ENCODE data around the gene PIAS1. TPM values are rescaled to one million over a fixed set of nuclear protein-coding genes. Genes with fewer than 3 reads are reported as not detected.

Gene PIAS1
- total and polyA plus RNA-seq, 9 of the 15 experiments (the other 6 are each of a cell fraction or from before 2014, with no cell fraction given), result 18.0 to 59.1 (median 28.5) TPM

GRCh38 chr15:68057034-68057433, 2.9 kb downstream of the PIAS1 start:
- Histone ChIP-seq H4K20me1 (replicated peaks; ENCODE audit: control insufficient read depth, insufficient read depth, low read length) (peaks cover 7% of the 10 kb centered on the region; the same call in 1 of the 2 replicates), H3K4me3 (no peak overlapping the region), H3K4me1 (replicated peaks in 1 of 2; ENCODE audit: control insufficient read depth in 2 of 2, insufficient read depth in 2 of 2, low read length in 2 of 2) (peaks cover 6 to 19% of the 10 kb centered on the region in 2 experiments; a peak in 3 of 5 replicates), H3K9me3 (replicated peaks; ENCODE audit: control insufficient read depth, insufficient read depth, low read depth, low read length) (no peaks in the 10 kb centered on the region), H3K36me3 (ENCODE audit: control insufficient read depth, insufficient read depth, low read length) (peaks cover 6% of the 10 kb centered on the region; the same call in 2 of the 3 replicates), H2AFZ (ENCODE audit: low read depth, low read length) (no peak overlapping the region), H3K27ac (ENCODE audit: extremely low read depth, low read depth, low read length) (no peak overlapping the region), H3K27me3 (ENCODE audit: control insufficient read depth in 2 of 2, insufficient read depth in 2 of 2, low read length in 2 of 2) (no peaks in the 10 kb centered on the region), H3K9ac (ENCODE audit: insufficient read depth in 1 of 2, low read depth in 2 of 2, low read length in 2 of 2) (no peak overlapping the region; a peak in 1 of 4 replicates), H3K4me2 (ENCODE audit: insufficient read depth, low read length) (no peak overlapping the region), H3K79me2 (ENCODE audit: control insufficient read depth, insufficient read depth, low read length) (peaks cover 79% of the 10 kb centered on the region), H3K9me1 (ENCODE audit: control insufficient read depth, insufficient read depth, low read length) (no peaks in the 10 kb centered on the region)
- intact Hi-C loops (cut with micrococcal nuclease) (loop anchor here (10.0 kb wide), 1 partner anchor 98 kb away; no protein-coding TSS in a partner anchor), in situ Hi-C loops (cut with MboI) (no loop called here)
- no peak for TF ChIP-seq ZNF318 (IDR thresholded peaks at IDR 0.05; ENCODE audit: borderline replicate concordance in 1 of 2, low read depth in 1 of 2)
- TF ChIP-seq CEBPB (tag; IDR thresholded peaks at IDR 0.05), result peak; percentile 45
- no TSS peak for BruUV-seq (replicated peaks)
- ChIA-PET CTCF (ENCODE audit: low intra/inter-chr PET ratio) (no interaction called here), POLR2A (interaction anchor here (0.6 kb wide), 2 partner anchors 11 to 17 kb away, joined by 3 to 4 read pairs; no protein-coding TSS in a partner anchor)
- ATAC-seq, result no peak
- no peak for FAIRE-seq
- DNase-seq (ENCODE audit: extremely low read depth in 1 of 4, low spot score in 3 of 4), result no peak

All from K562 (cell line).